SIG-M5 treated with dmso at 0.1 percent for 504 hours (cell line): ENCODE data around the gene SND1.

Experiments
- DNase-seq: peaks from one replicate; lab custom pipeline; 2025; ENCODE audit not compliant: unreplicated experiment; lab: John Stamatoyannopoulos, UW

Gene SND1

DNA sequence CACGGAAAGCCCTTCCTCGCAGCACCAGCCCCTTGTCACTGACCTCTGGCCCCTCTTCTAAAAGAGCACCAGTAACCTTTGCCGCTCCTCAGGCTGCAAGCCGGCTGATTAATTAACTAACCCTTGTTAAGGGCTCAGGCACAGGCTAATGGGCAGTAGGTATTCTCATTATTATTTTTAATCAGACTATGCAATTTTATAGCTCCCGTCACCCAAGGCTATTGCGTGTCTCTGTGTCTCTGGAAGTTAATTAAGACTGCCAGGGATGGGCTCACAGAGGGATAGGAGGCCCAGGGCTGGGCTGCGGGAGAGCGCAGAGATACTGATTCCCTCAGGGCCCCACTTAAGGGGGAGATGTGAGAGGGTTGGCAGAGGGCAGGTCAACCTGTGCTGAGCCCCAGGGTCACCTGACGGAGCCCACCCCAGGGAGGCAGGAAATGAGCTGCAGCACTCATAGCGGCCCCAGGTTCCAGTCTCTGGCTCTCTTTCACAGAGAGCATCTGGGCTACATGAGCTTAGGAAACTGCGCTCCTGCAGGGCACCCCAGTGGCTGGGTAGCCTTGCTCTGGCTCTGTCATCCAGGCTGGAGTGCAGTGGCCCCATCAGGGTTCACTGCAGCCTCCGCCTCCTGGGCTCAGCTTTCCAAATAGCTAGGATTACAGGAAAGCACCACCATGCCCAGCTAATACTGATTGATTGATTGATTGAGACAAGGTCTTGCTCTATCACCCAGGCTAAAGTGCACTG lies 471.5 kb downstream of the SND1 start:
- no peak for DNase-seq

DNA sequence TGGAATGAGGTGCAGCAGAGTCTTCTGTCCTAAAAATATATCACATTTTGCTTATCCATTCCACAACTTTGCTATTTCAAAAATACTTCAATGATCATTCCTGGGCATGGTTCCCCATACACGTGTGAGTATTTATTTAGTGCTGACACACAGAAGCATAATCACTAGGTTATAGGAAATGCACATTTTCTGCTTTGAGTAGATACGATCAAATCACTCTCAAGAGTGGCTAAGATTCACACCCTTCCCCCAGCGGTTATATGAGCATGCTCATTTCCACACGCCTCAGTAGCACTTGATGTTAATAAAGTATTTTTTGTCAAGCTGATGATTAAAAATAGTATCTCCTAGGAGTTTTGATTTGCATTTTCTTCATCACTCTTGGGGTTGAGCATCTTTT lies 472.8 kb downstream of the SND1 start:
- no peak for DNase-seq

DNA sequence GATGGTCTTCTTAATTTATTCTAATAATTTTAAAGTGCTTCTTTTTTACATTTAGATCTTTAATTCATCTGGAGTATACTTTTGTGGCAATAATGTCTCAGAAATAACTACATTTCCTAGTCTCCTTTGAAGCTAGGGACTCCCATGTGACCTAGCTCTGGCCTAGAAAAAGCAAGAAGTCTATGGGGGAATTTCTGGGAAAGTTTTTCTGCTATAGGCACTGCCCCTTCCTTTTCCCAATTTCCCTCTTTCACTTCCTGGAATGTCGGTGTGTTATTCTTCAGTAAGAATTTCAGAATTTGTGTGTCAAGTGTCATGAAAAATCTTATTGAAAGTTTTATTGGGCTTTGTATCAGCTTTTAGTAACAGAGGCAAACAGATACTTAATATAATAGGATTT lies 473.8 kb downstream of the SND1 start:
- no peak for DNase-seq

DNA sequence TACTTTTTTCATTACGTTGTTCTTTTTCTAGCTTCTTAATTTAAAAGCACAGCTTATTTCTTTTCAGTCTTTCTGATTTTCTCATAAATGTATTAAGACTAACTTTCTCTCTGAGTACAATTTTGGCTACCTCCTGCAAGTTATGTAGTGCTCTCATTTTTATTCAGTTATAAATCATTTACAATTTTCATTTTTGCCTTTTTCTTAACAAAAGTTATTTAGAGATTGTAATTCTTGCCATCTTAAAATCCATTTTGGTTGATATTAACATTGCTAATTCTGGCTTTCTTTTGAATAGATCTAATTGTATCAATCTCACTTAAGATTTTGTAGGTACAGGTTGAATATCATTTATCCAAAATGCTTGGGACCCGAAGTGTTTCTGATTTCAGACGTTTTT lies 476.4 kb downstream of the SND1 start:
- DNase-seq: no peak

- DNase-seq: no peak
Observed at GRCh38 chr7:128129224-128129864, 477.4 kb downstream of the SND1 start.

DNA sequence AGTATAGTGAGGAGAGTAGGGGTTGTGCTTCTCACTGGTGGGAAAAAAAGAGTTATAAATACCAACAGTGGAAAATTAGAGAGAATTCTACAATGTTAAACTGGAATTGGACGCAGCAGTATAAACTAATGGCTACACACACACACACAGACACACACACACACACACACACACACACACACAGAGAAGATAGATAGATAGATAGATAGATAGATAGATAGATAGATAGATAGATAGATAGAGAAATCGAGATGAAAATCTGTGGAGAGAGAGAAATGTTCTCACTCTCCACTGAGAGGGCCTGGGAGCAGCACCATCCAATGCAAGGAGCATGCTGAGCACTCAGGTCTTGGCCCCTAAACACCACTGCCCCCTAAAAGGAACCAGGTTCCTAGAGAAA lies 479.1 kb downstream of the SND1 start:
- DNase-seq: no peak

GRCh38 chr7:128131731-128132130 lies 479.7 kb downstream of the SND1 start:
- DNase-seq: no peak

DNA sequence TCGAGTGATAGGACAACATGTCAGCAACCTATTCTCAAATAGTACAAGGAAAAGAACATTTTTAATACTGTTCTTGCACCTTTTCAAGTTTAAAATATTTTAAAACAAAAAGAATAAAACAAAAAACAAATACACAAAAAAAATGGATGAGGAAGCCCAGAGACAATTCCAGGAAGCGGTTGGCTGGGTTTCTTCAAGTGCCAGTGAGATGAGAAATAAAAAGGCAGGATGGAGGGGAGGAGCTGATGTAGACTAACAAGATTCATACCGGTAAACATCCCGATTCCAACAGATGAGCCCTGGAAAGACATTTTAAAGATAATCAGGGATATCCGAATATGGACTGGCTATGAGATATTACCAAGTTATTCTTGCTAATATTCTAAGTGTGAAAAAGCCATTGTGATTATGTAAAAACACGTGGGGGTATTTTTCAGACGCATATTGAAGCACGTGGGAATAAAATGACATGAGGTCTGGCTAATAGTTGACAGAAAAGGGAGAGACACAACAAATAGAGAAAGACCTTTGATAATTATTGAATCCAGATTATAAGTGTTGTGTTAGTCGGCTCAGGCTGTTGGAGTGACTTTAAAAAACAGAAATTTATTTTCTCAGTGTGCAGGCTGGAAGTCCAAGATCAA lies 480.6 kb downstream of the SND1 start:
- no peak for DNase-seq

- DNase-seq: no peak
Observed at GRCh38 chr7:128135159-128135514, 483.1 kb downstream of the SND1 start.

DNA sequence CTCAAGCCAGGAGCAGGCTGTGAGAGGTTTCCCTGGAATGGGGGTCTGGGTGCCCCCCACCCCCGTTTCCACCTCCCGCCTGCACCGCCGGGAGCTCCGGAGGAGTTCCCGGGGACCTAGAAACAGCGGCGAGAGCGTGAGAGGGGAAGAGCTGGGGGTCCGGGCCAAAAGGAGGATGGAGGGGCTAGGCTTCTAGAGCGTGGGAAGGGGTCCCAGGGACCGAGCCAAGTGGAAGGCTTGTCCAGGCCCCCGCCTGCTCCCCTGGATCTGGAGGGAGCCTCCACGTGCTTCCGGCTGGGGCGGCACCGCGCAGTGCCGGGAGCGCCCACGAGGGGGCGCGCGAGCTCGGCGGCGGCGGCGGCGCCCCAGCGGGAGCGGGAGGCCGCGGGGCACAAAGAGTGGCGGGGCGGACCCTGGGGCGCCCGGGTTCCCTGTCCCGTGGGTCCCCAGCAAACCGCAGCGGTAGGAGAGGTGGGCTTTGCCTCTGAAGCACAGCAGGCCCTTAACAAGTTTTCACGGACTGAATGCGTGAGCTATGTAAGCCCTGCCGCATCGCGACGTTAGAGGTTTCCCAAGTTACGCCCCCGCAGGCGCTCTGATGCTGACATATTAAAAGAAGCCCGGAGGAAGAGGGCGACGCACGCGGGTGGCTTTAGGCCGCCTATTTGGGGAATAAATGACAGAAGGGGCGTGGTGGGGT lies 483.7 kb downstream of the SND1 start:
- peak; percentile 65 for DNase-seq

GRCh38 chr7:128136215-128136597 lies 484.2 kb downstream of the SND1 start:
- DNase-seq: no peak

- no peak for DNase-seq
Observed at GRCh38 chr7:128137181-128137580, 485.2 kb downstream of the SND1 start.

GRCh38 chr7:128139406-128139805 lies 487.4 kb downstream of the SND1 start:
- no peak for DNase-seq

GRCh38 chr7:128141683-128142195 lies 489.7 kb downstream of the SND1 start:
- DNase-seq: no peak
